GM19043 (cell line): Measurements from ENCODE around the gene PNCK.
"Not testable (repeated sequence)": the region's sequence is repeated elsewhere in the genome, so short reads cannot be mapped to it uniquely, and the experiment has no call there.

ENCODE experiments used
- ATAC-seq: cut with Tn5 transposase; IDR thresholded peaks from one replicate; pipeline ENCODE4 v1.9.1; 2021; ENCODE audit warnings: low read depth; ENCODE audit not compliant: unreplicated experiment

PNCK gene

GRCh38 chrX:153699210-153699783, 25.7 kb upstream of the PNCK start:
- ATAC-seq = not testable (repeated sequence)

- no peak for ATAC-seq
Observed at GRCh38 chrX:153697924-153698865, 24.6 kb upstream of the PNCK start.

- ATAC-seq = not testable (repeated sequence)
Observed at GRCh38 chrX:153696986-153697722, 23.5 kb upstream of the PNCK start.

GRCh38 chrX:153696538-153696937, 22.9 kb upstream of the PNCK start:
- not testable (repeated sequence) for ATAC-seq

GRCh38 chrX:153696100-153696499, 22.5 kb upstream of the PNCK start:
- ATAC-seq = no peak

- ATAC-seq = no peak
Observed at GRCh38 chrX:153694687-153695270, 21.2 kb upstream of the PNCK start.

GRCh38 chrX:153694256-153694655, 20.6 kb upstream of the PNCK start:
- not testable (repeated sequence) for ATAC-seq

- ATAC-seq = no peak
Observed at GRCh38 chrX:153693216-153694086, 19.8 kb upstream of the PNCK start.

- no peak for ATAC-seq
Observed at GRCh38 chrX:153692611-153693156, 19.1 kb upstream of the PNCK start.

GRCh38 chrX:153692003-153692402, 18.4 kb upstream of the PNCK start:
- no peak for ATAC-seq

- not testable (repeated sequence) for ATAC-seq
Observed at GRCh38 chrX:153691032-153691827, 17.6 kb upstream of the PNCK start.

- no peak for ATAC-seq
Observed at GRCh38 chrX:153690466-153690865, 16.9 kb upstream of the PNCK start.

- no peak for ATAC-seq
Observed at GRCh38 chrX:153689654-153690465, 16.2 kb upstream of the PNCK start.

- ATAC-seq = no peak
Observed at GRCh38 chrX:153688911-153689590, 15.4 kb upstream of the PNCK start.

GRCh38 chrX:153688506-153688905, 14.9 kb upstream of the PNCK start:
- no peak for ATAC-seq

GRCh38 chrX:153688071-153688470, 14.5 kb upstream of the PNCK start:
- ATAC-seq = no peak
